Body of pancreas (tissue), 4 donors: ENCODE results near the gene GPR176. TPM values are rescaled to one million over a fixed set of nuclear protein-coding genes. Genes with fewer than 3 reads are reported as not detected.

Experiments used
- ATAC-seq: fragments of 150-250 bp; one replicate; pipeline ENCODE4 v1.9.1; 2016
- DNase-seq, 4 donors: peaks; one replicate each; pipeline ENCODE4 v3.0.0-alpha.2; 2019
- H3K27ac ChIP-seq, 4 donors: fragments of 200-600 bp; sonication (generic); 1 replicate in 3 of 4; 2 replicates in 1 of 4; pipeline versions ENCODE4 v1.5.1 to v1.6.1; 2016 to 2019; ENCODE audit warnings: mild to moderate bottlenecking in 1 of 4, mixed read lengths in 1 of 4, moderate library complexity in 1 of 4
- H3K27me3 ChIP-seq, 2 donors: fragments of 200-600 bp; sonication (generic); one replicate each; pipeline ENCODE4 v1.6.0; 2016; ENCODE audit warnings: mild to moderate bottlenecking in 1 of 2
- H3K36me3 ChIP-seq, 2 donors: fragments of 200-600 bp; sonication (generic); replicated peaks in 1 of 2; 2 replicates each; pipeline ENCODE4 v1.5.1; 2016; ENCODE audit warnings: low read depth in 2 of 2; ENCODE audit not compliant: insufficient read depth in 1 of 2
- H3K4me1 ChIP-seq: fragments of 200-600 bp; sonication (generic); one replicate; pipeline ENCODE4 v1.6.0; 2016
- H3K4me3 ChIP-seq, 2 donors: fragments of 200-600 bp; sonication (generic); 1 replicate in 1 of 2; 2 replicates in 1 of 2; pipeline ENCODE4 v1.5.1; 2016 to 2019
- H3K9me3 ChIP-seq, 3 donors: fragments of 200-600 bp; sonication (generic); 1 replicate in 2 of 3; 2 replicates in 1 of 3; pipeline ENCODE4 v1.5.1; 2016
- CTCF ChIP-seq, 7 experiments: fragments of 450-650 bp in 4 of 7; fragments of 200-600 bp in 3 of 7; sonication (generic) in 3 of 7; IDR thresholded peaks; one replicate each; pipeline ENCODE4 v1.5.1; 2016 to 2019; ENCODE audit warnings: antibody characterized with exemption in 7 of 7
- POLR2A ChIP-seq, 3 donors: fragments of 450-650 bp; IDR thresholded peaks; one replicate each; pipeline ENCODE4 v1.6.1; 2016; ENCODE audit warnings: antibody characterized with exemption in 3 of 3, mild to moderate bottlenecking in 2 of 3
- WGBS, 2 donors: methylation state at CpG; one replicate each; pipeline ENCODE4 v1.1.5; 2017; 5-methylcytosine and 5-hydroxymethylcytosine counted together
- intact Hi-C: fragments of 100-400 bp; cut with DNase I; formaldehyde crosslinking; loops from one replicate; pipeline ENCODE4 v1.15.1; 2023
- total RNA-seq, 2 donors: library from RNA; depleted of rRNA; stranded (reverse); fragments of >200 nt; gene quantifications; one replicate each; pipeline ENCODE4 v1.1.0, GENCODE V29; 2016

The GPR176 gene
- total RNA-seq, 2 donors from 2014 or later = 4.7 TPM; not detected in 1

- 28 to 34% methylated on average over 4 of the region's 4 CpGs for WGBS, 2 donors
- H3K9me3 ChIP-seq = no peaks in the 10 kb centered on the region
- intact Hi-C loops = no loop called here
These were observed 132.0 kb downstream of the GPR176 start for GRCh38 chr15:39788108-39788507.

GRCh38 chr15:39787479-39787878 lies 132.6 kb downstream of the GPR176 start:
- no peak for ATAC-seq
- no peak overlapping the region for H3K4me3 ChIP-seq
- WGBS, 2 donors = 25 to 40% methylated on average over 1 of the region's 1 CpG
- no peaks in the 10 kb centered on the region for H3K9me3 ChIP-seq
- H3K27ac ChIP-seq = peak overlapping the region in 1 of 4 donors; percentile 19
- peaks cover 36% of the 10 kb centered on the region for H3K4me1 ChIP-seq
- TF ChIP-seq CTCF (IDR thresholded peaks at IDR 0.05) = no peak
- no peak for TF ChIP-seq POLR2A (IDR thresholded peaks at IDR 0.05)
- intact Hi-C loops = no loop called here
- no peak for DNase-seq
- no peaks in the 10 kb centered on the region for H3K27me3 ChIP-seq
- no peaks in the 10 kb centered on the region for H3K36me3 ChIP-seq

More at GRCh38 chr15:39788108-39788507, 132.0 kb downstream of the GPR176 start:
- ATAC-seq (no peak), DNase-seq (no peak)
- H3K36me3 ChIP-seq = no peaks in the 10 kb centered on the region
- H3K4me3 ChIP-seq = no peak overlapping the region
- TF ChIP-seq POLR2A (IDR thresholded peaks at IDR 0.05) = no peak
- TF ChIP-seq CTCF (IDR thresholded peaks at IDR 0.05) = no peak
- peaks cover 36% of the 10 kb centered on the region for H3K4me1 ChIP-seq
- no peaks in the 10 kb centered on the region for H3K27me3 ChIP-seq
- H3K27ac ChIP-seq = peak overlapping the region in 1 of 4 donors; percentile 13

- DNase-seq (no peak), ATAC-seq (no peak)
- Histone ChIP-seq H3K36me3 (no peaks in the 10 kb centered on the region), H3K27me3 (no peaks in the 10 kb centered on the region), H3K4me3 (no peak overlapping the region), H3K27ac (no peak overlapping the region), H3K4me1 (peaks cover 40% of the 10 kb centered on the region), H3K9me3 (no peaks in the 10 kb centered on the region)
- TF ChIP-seq CTCF (IDR thresholded peaks at IDR 0.05) (peak; percentile 23 to 59 (median 53)), POLR2A (IDR thresholded peaks at IDR 0.05) (no peak)
- WGBS, 2 donors = 3 to 7% methylated on average over 5 of the region's 5 CpGs
- intact Hi-C loops = no loop called here
These were observed 133.5 kb downstream of the GPR176 start for GRCh38 chr15:39786447-39787056.

- ATAC-seq (no peak), DNase-seq (no peak)
- no peaks in the 10 kb centered on the region for H3K27me3 ChIP-seq
- no peaks in the 10 kb centered on the region for H3K36me3 ChIP-seq
- WGBS, 2 donors = 82 to 86% methylated on average over 7 of the region's 7 CpGs
- H3K9me3 ChIP-seq = no peaks in the 10 kb centered on the region
- no peak overlapping the region for H3K4me3 ChIP-seq
- no peak overlapping the region for H3K27ac ChIP-seq
- intact Hi-C loops = no loop called here
- peaks cover 40% of the 10 kb centered on the region for H3K4me1 ChIP-seq
- TF ChIP-seq POLR2A (IDR thresholded peaks at IDR 0.05) (no peak), CTCF (IDR thresholded peaks at IDR 0.05) (no peak)
These were observed 134.2 kb downstream of the GPR176 start for GRCh38 chr15:39785841-39786240.

GRCh38 chr15:39785139-39785538 lies 134.9 kb downstream of the GPR176 start:
- 19 to 32% methylated on average over 10 of the region's 10 CpGs for WGBS, 2 donors
- peaks cover 40% of the 10 kb centered on the region for H3K4me1 ChIP-seq
- DNase-seq (peak in 3 of 4 donors; percentile 16 to 53 (median 46)), ATAC-seq (no peak)
- intact Hi-C loops = no loop called here
- H3K27me3 ChIP-seq = no peaks in the 10 kb centered on the region
- H3K4me3 ChIP-seq = no peak overlapping the region
- no peaks in the 10 kb centered on the region for H3K9me3 ChIP-seq
- H3K27ac ChIP-seq = peak overlapping the region in 1 of 4 donors; percentile 45
- H3K36me3 ChIP-seq = no peaks in the 10 kb centered on the region
- TF ChIP-seq CTCF (IDR thresholded peaks at IDR 0.05) = no peak
- TF ChIP-seq POLR2A (IDR thresholded peaks at IDR 0.05) = no peak
